B cell (primary cell): ENCODE results near the gene CDC42. TPM values are rescaled to one million over a fixed set of nuclear protein-coding genes. Genes with fewer than 3 reads are reported as not detected.

Experiments
- ATAC-seq: fragments of 200-7000 bp; cut with Tn5 transposase; one replicate; pipeline ENCODE4 v1.10.0; 2021; ENCODE audit warnings: low read depth, mild to moderate bottlenecking, moderate number of reproducible peaks, moderate library complexity
- CTCF ChIA-PET: fragments of 350-600 bp; sonication (Branson Sonifier 250); formaldehyde crosslinking; loops from one replicate; lab custom pipeline; 2021; ENCODE audit warnings: antibody characterized with exemption, inconsistent platforms; lab: Charles Lee
- POLR2A ChIA-PET: fragments of 350-600 bp; sonication (Branson Sonifier 250); formaldehyde crosslinking; loops from one replicate; lab custom pipeline; 2021; ENCODE audit warnings: antibody characterized with exemption; lab: Charles Lee
- DNase-seq: peaks from one replicate; pipeline ENCODE4 v3.0.0; 2013
- H2AFZ ChIP-seq: 2 replicates; pipeline ENCODE4 v1.6.1; 2012; ENCODE audit warnings: mild to moderate bottlenecking, low read depth, low read length; ENCODE audit not compliant: insufficient read depth, poor library complexity, severe bottlenecking
- H3K27ac ChIP-seq, 2 donors: 1 replicate in 1 of 2; 2 replicates in 1 of 2; pipeline ENCODE4 v1.5.1; 2012 to 2013; ENCODE audit warnings: low read length in 2 of 2, mild to moderate bottlenecking in 2 of 2, moderate library complexity in 1 of 2
- H3K27me3 ChIP-seq, 4 experiments: fragments of 200-600 bp in 1 of 4; sonication (generic) in 1 of 4; replicated peaks in 1 of 4; 1 replicate in 2 of 4; 2 replicates in 2 of 4; pipeline versions ENCODE4 v1.6.1 to v1.7.0; 2013 to 2016; ENCODE audit warnings: low read length in 3 of 4, mild to moderate bottlenecking in 2 of 4, mixed read lengths in 1 of 4, moderate library complexity in 1 of 4; ENCODE audit not compliant: insufficient read depth in 4 of 4, control insufficient read depth in 3 of 4; ENCODE audit errors: control extremely low read depth in 1 of 4
- H3K36me3 ChIP-seq, 2 experiments: replicated peaks in 1 of 2; 1 replicate in 1 of 2; 2 replicates in 1 of 2; pipeline versions ENCODE4 v1.6.1 to v1.7.1; 2013; ENCODE audit warnings: low read length in 1 of 2; ENCODE audit not compliant: insufficient read depth in 2 of 2, control insufficient read depth in 1 of 2; ENCODE audit errors: control extremely low read depth in 1 of 2, extremely low read depth in 1 of 2
- H3K4me1 ChIP-seq, 2 donors: fragments of 200-600 bp in 1 of 2; sonication (generic) in 1 of 2; 1 replicate in 1 of 2; 2 replicates in 1 of 2; pipeline versions ENCODE4 v1.5.1 to v1.6.1; 2013 to 2017; ENCODE audit warnings: low read length in 2 of 2; ENCODE audit not compliant: control insufficient read depth in 2 of 2, insufficient read depth in 2 of 2
- H3K4me2 ChIP-seq: replicated peaks from 2 replicates; pipeline ENCODE3; 2012; ENCODE audit warnings: mild to moderate bottlenecking, low read depth, low read length; ENCODE audit not compliant: poor library complexity, severe bottlenecking
- H3K4me3 ChIP-seq, 5 experiments: fragments of 200-600 bp in 1 of 5; sonication (generic) in 1 of 5; 1 replicate in 3 of 5; 2 replicates in 2 of 5; pipeline versions ENCODE4 v1.5.1 to v1.7.0; 2011 to 2016; ENCODE audit warnings: low read length in 4 of 5, mild to moderate bottlenecking in 4 of 5, low read depth in 2 of 5, control low read depth in 1 of 5, moderate library complexity in 1 of 5; ENCODE audit not compliant: insufficient read depth in 1 of 5; ENCODE audit errors: control extremely low read depth in 1 of 5, extremely low read depth in 1 of 5
- H3K79me2 ChIP-seq: fragments of 200-600 bp; sonication (generic); one replicate; pipeline ENCODE4 v1.6.0; 2016; ENCODE audit warnings: low read length; ENCODE audit not compliant: control insufficient read depth, insufficient read depth
- H3K9ac ChIP-seq: fragments of 200-600 bp; sonication (generic); 2 replicates; pipeline ENCODE4 v1.6.1; 2017; ENCODE audit warnings: mild to moderate bottlenecking, low read length, moderate library complexity
- H3K9me3 ChIP-seq, 3 donors: one replicate each; pipeline versions ENCODE4 v1.6.1 to v1.7.1; 2013; ENCODE audit warnings: low read length in 2 of 3; ENCODE audit not compliant: control insufficient read depth in 2 of 3, insufficient read depth in 1 of 3; ENCODE audit errors: control extremely low read depth in 1 of 3
- H4K20me1 ChIP-seq: 2 replicates; pipeline ENCODE4 v1.6.0; 2012; ENCODE audit warnings: mild to moderate bottlenecking, low read length; ENCODE audit not compliant: insufficient read depth, control insufficient read depth, poor library complexity, severe bottlenecking
- H3K27ac Mint-ChIP-seq: one replicate; pipeline ENCODE4 v1.8.0; 2021; ENCODE audit warnings: mixed read lengths
- H3K27me3 Mint-ChIP-seq: one replicate; pipeline ENCODE4 v1.8.0; 2021; ENCODE audit warnings: mixed read lengths
- H3K4me1 Mint-ChIP-seq: one replicate; pipeline ENCODE4 v1.8.0; 2021; ENCODE audit warnings: mixed read lengths
- H3K4me3 Mint-ChIP-seq: one replicate; pipeline ENCODE4 v1.8.0; 2021; ENCODE audit warnings: mixed read lengths
- H3K9me3 Mint-ChIP-seq: one replicate; pipeline ENCODE4 v1.8.0; 2022; ENCODE audit warnings: mixed read lengths; ENCODE audit not compliant: insufficient read depth
- CTCF ChIP-seq: fragments of 200-600 bp; IDR thresholded peaks from one replicate; pipeline ENCODE4 v1.8.0; 2022; ENCODE audit warnings: antibody characterized with exemption, mild to moderate bottlenecking
- EZH2 ChIP-seq: IDR thresholded peaks from 2 replicates; pipeline ENCODE4 v1.6.1; 2012; ENCODE audit warnings: borderline replicate concordance, low read depth, mild to moderate bottlenecking, moderate library complexity, low read length; ENCODE audit not compliant: insufficient read depth, poor library complexity, severe bottlenecking
- WGBS: methylation state at CpG from one replicate; pipeline ENCODE4 v1.1.5; 2013; ENCODE audit warnings: missing lambda C conversion rate; ENCODE audit not compliant: insufficient coverage; 5-methylcytosine and 5-hydroxymethylcytosine counted together
- intact Hi-C: fragments of 100-400 bp; cut with micrococcal nuclease; formaldehyde crosslinking; loops from one replicate; pipeline ENCODE4 v1.10.0; 2022
- polyA plus RNA-seq: library from polyadenylated mRNA; depleted of rRNA; stranded (reverse); fragments of >200 nt; gene quantifications from 2 replicates; pipeline ENCODE4 v1.2.3, GENCODE V29; 2012
- total RNA-seq, 2 donors: library from RNA; stranded (reverse); fragments of 120-200 nt in 1 of 2; gene quantifications; 1 replicate in 1 of 2; 2 replicates in 1 of 2; pipeline versions ENCODE4 v1.2.3 to v1.2.4, GENCODE V29; 2013 to 2022

The CDC42 gene
- total and polyA plus RNA-seq, 2 donors (not counting 1 experiment from before 2014, with no cell fraction given), result 111 to 202 TPM

- Mint-ChIP-seq H3K27me3 (no peaks in the 10 kb centered on the region), H3K4me1 (peaks cover 41% of the 10 kb centered on the region), H3K4me3 (peak overlapping the region; percentile 87), H3K27ac (peak overlapping the region; percentile 98), H3K9me3 (no peaks in the 10 kb centered on the region)
- Histone ChIP-seq H3K4me3 (peak overlapping the region; percentile 30 to 71 (median 52)), H2AFZ (peak overlapping the region; percentile 72), H3K4me1 (peaks cover 42 to 60% of the 10 kb centered on the region in 2 donors), H3K9me3 (peaks cover 0 to 6% (median 6%) of the 10 kb centered on the region in 3 donors), H3K27ac (peak overlapping the region; percentile 98), H3K9ac (peak overlapping the region; percentile 67), H3K27me3 (no peaks in the 10 kb centered on the region), H3K79me2 (peaks cover 25% of the 10 kb centered on the region), H3K4me2 (peak overlapping the region; percentile 74), H3K36me3 (no peaks in the 10 kb centered on the region), H4K20me1 (no peaks in the 10 kb centered on the region)
- DNase-seq (peak; percentile 96), ATAC-seq (peak; percentile 99)
- ChIA-PET POLR2A (interaction anchor here (0.5 to 5.1 kb wide), 4 partner anchors 12 to 279 kb away, joined by 3 to 65 read pairs (median 20); partner anchors contain the start of genes CDC42 and USP48), CTCF (interaction anchor here (0.6 to 4.9 kb wide), 5 partner anchors 13 to 747 kb away, joined by 3 to 61 read pairs (median 3); partner anchors contain the start of gene CDC42)
- peak; percentile 8 for TF ChIP-seq CTCF
- TF ChIP-seq EZH2, result no peak
- intact Hi-C loops, result loop anchor here (1.0 kb wide), 3 partner anchors 13 to 256 kb away; partner anchors contain the start of genes CDC42 and USP48
- 15% methylated on average over 4 of the region's 6 CpGs for WGBS
Observed at GRCh38 chr1:22039594-22040285, 12.8 kb upstream of the CDC42 start.

GRCh38 chr1:22040286-22040623, 12.3 kb upstream of the CDC42 start:
- peaks cover 45% of the 10 kb centered on the region for H3K4me1 Mint-ChIP-seq
- H3K9ac ChIP-seq, result peak overlapping the region; percentile 61

More at GRCh38 chr1:22040286-22040623, 12.3 kb upstream of the CDC42 start:
- POLR2A ChIA-PET, result interaction anchor here (0.5 to 5.1 kb wide), 5 partner anchors 11 to 279 kb away, joined by 3 to 65 read pairs (median 7); partner anchors contain the start of genes CDC42 and USP48
- peak overlapping the region; percentile 72 for H2AFZ ChIP-seq
- H4K20me1 ChIP-seq, result no peaks in the 10 kb centered on the region
- Mint-ChIP-seq H3K27me3 (no peaks in the 10 kb centered on the region), H3K9me3 (peaks cover under 1% of the 10 kb centered on the region), H3K27ac (peak overlapping the region; percentile 98), H3K4me3 (peak overlapping the region; percentile 87)
- no peaks in the 10 kb centered on the region for H3K36me3 ChIP-seq
- TF ChIP-seq CTCF (no peak), EZH2 (no peak)
- CTCF ChIA-PET, result interaction anchor here (0.6 to 4.9 kb wide), 6 partner anchors 12 to 1056 kb away, joined by 3 to 61 read pairs (median 4); partner anchors contain the start of gene CDC42
- H3K4me1 ChIP-seq, result peaks cover 42 to 62% of the 10 kb centered on the region in 2 donors
- no peak for ATAC-seq
- DNase-seq, result no peak
- 81% methylated on average over 5 of the region's 5 CpGs for WGBS
- intact Hi-C loops, result no loop called here
- no peaks in the 10 kb centered on the region for H3K27me3 ChIP-seq
- H3K27ac ChIP-seq, result peak overlapping the region; percentile 98
- peaks cover 25% of the 10 kb centered on the region for H3K79me2 ChIP-seq
- peak overlapping the region; percentile 74 for H3K4me2 ChIP-seq
- peak overlapping the region in 4 of 5 experiments; percentile 15 to 63 (median 28) for H3K4me3 ChIP-seq
- peaks cover 0 to 6% (median 6%) of the 10 kb centered on the region in 3 donors for H3K9me3 ChIP-seq
